Measurements from ENCODE around the gene TIGD2. TPM values are rescaled to one million over a fixed set of nuclear protein-coding genes. Genes with fewer than 3 reads are reported as not detected.

The TIGD2 gene
- total RNA-seq, 1 donor = 7.0 TPM

DNA sequence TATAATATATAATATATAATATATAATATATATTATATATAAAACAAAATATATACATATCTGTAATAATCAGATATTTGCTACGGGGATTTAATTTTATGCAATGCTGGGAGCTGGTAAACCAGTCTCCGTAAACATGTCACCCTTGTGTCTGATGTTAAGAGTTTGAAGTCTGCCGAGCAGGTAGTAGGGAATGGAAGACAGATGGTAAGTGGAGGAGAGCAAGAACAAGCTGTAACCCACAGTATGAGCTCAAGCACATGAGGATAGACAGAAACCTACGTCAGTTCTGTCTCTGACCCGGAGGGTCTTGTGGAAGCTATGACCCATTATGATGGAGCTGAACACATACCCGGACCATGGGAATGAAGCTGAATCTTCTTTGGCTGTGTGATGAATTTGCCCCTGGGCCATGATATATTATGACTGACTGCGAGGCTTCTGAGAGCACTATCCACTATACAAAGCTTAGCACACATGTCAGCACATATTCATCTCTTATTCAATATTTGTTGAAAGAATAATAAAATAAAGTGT is 46.2 kb downstream of the TIGD2 start:
- H3K4me3 ChIP-seq (ENCODE audit: low read depth, low read length) = no peak overlapping the region
- TF ChIP-seq, protein P1, sequence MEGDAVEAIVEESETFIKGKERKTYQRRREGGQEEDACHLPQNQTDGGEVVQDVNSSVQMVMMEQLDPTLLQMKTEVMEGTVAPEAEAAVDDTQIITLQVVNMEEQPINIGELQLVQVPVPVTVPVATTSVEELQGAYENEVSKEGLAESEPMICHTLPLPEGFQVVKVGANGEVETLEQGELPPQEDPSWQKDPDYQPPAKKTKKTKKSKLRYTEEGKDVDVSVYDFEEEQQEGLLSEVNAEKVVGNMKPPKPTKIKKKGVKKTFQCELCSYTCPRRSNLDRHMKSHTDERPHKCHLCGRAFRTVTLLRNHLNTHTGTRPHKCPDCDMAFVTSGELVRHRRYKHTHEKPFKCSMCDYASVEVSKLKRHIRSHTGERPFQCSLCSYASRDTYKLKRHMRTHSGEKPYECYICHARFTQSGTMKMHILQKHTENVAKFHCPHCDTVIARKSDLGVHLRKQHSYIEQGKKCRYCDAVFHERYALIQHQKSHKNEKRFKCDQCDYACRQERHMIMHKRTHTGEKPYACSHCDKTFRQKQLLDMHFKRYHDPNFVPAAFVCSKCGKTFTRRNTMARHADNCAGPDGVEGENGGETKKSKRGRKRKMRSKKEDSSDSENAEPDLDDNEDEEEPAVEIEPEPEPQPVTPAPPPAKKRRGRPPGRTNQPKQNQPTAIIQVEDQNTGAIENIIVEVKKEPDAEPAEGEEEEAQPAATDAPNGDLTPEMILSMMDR (IDR thresholded peaks at IDR 0.05; ENCODE audit: insufficient read depth, low read length) = no peak

DNA sequence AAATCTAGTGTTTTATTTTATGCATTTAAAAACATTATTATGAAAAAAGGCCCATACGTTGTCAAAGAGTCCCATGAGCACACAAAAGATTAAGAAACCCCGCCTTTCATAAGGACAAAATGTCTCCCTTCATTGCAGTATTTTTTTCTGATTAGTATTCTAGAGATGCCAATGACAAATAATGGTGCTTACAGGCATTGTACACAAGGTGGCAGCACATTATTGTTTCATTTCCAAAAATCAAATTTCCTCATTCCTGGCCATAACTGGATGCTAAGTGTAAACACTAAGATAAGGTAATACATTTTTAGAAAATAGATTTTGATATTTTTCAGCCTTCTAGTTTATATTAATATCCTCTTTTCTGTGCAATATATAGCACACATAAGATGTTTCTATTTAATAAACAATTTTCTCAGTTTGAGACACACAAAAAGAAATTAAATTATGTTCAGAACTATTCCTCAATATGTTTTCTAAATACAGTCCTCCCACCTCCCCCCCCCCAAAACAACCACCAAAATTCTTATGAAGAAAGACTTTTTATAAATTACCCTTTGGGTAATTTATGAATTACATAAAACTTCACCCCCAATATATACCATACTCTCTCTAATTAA is 47.7 kb downstream of the TIGD2 start:
- TF ChIP-seq, protein P1 (IDR thresholded peaks at IDR 0.05; ENCODE audit: insufficient read depth, low read length) = peak; percentile 78
- DNase-seq (ENCODE audit: low read depth) = peak; percentile 70
- H3K4me3 ChIP-seq (ENCODE audit: low read depth, low read length) = no peak overlapping the region

More for the DNA sequence above, 46.2 kb downstream of the TIGD2 start:
- DNase-seq (ENCODE audit: low read depth) = no peak

DNA sequence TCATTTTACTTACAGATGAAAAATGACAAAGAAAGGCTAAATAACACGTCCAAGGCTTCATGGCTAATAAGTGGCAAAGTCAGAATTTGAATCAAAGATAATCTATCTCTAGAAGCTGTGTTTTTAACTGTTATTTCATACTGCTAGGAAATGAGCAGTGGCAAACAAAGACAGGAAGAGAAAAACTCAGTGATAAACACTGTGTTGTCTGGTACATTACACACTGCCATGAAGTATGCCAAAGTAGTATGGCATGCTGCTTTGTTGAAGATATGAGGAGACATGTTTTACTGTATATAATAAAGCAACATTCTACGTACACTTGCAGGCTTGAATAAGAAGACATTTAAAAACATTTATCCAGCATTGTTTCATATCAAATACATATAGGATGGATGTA is 49.5 kb downstream of the TIGD2 start:
- no peak for DNase-seq (ENCODE audit: low read depth)
- no peak overlapping the region for H3K4me3 ChIP-seq (ENCODE audit: low read depth, low read length)
- TF ChIP-seq, protein P1 (IDR thresholded peaks at IDR 0.05; ENCODE audit: insufficient read depth, low read length) = no peak

DNA sequence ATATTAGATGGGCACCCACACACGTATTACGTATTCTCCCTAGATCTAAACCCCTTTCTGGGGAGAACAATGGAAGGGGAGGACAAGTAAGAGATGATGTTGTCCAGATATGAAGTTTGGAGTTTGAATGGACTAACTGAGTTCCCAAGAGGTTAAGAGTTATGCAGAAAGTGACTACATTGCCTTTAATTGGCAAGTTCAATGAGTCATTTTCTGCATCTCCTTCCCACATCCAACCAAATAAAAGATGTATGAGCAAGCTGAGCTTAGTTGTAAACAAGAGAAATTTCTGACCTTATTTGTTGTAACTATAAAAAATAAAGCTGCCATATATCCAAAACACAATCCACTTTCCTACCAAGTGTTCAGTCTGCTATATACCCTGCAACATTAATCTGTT is 50.5 kb downstream of the TIGD2 start:
- TF ChIP-seq, protein P1 (IDR thresholded peaks at IDR 0.05; ENCODE audit: insufficient read depth, low read length) = no peak
- H3K4me3 ChIP-seq (ENCODE audit: low read depth, low read length) = no peak overlapping the region
- peak; percentile 41 for DNase-seq (ENCODE audit: low read depth)

DNA sequence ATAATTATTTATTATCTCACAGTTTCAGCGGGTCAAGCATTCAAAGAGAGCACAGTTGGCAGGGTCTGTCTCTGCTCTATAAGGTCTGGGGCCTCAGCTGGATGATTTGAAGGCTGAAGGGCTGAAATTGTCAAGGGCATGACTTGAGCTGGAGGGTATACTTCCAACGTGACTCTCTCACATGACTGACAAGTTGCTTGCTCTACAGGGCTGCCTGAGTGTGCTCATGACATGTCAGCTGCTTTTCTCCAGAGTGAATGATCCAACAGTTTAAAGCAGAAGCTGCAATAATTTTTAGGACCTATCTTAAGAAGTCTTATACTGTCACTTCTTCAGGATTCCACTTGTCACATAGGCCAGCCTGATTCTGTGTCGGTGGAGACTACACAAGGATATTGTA is 51.2 kb downstream of the TIGD2 start:
- no peak for DNase-seq (ENCODE audit: low read depth)
- H3K4me3 ChIP-seq (ENCODE audit: low read depth, low read length) = no peak overlapping the region
- TF ChIP-seq, protein P1 (IDR thresholded peaks at IDR 0.05; ENCODE audit: insufficient read depth, low read length) = no peak

DNA sequence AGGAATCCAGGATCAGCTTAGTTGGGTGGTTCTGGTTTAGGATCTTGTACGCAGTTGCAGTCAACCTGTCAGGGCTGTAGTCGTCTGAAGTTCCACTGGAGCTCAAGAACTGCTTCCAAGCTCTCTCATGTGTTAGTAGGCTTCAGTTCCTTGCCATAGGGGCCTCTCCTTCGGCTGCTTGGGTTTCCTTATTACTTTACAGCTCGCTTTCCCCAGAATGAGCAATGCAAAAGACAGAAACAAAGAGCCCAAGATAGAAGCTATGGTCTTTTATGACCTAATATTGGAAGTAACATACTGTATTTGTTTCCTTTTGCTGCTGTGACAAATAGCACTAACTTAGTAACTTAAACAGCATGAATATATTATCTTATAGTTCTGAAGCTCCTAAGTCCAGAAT is 51.7 kb downstream of the TIGD2 start:
- TF ChIP-seq, protein P1 (IDR thresholded peaks at IDR 0.05; ENCODE audit: insufficient read depth, low read length) = no peak

DNA sequence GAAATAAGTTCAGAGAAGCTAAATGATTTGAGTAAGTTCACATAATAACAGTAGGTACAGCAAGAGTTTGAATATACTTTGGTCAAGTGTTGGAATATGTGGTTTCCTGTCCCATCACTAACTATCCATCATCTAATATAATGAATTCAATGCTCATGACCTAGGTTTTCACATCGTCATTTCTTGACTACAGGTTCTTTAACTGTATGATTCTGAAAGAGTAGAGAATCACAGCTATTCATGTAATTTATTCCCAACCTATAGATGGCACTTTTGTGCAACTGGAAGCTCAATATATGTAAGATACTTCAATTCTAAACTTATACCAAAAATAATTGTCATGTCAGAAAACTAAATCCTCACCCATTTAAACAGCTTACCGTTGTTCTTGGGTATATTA is 53.1 kb downstream of the TIGD2 start:
- TF ChIP-seq, protein P1 (IDR thresholded peaks at IDR 0.05; ENCODE audit: insufficient read depth, low read length) = no peak
- DNase-seq (ENCODE audit: low read depth) = no peak
- H3K4me3 ChIP-seq (ENCODE audit: low read depth, low read length) = no peak overlapping the region

More for the DNA sequence above, 51.7 kb downstream of the TIGD2 start:
- no peak for DNase-seq (ENCODE audit: low read depth)
- no peak overlapping the region for H3K4me3 ChIP-seq (ENCODE audit: low read depth, low read length)

Measured in fibroblast of the aortic adventitia (primary cell).